ENCODE data around the gene UBAP1L.

The UBAP1L gene

GRCh38 chr15:65097651-65098263 lies 17.2 kb downstream of the UBAP1L start:
- DNase-seq (ENCODE audit: low spot score) (peak; percentile 37), ATAC-seq (ENCODE audit: low read depth) (no peak)
- Histone ChIP-seq H3K4me3 (ENCODE audit: severe bottlenecking) (no peak overlapping the region), H3K27me3 (ENCODE audit: insufficient read depth, poor library complexity, severe bottlenecking) (no peaks in the 10 kb centered on the region), H3K36me3 (ENCODE audit: low read depth) (peaks cover 22% of the 10 kb centered on the region), H3K9me3 (ENCODE audit: severe bottlenecking) (no peaks in the 10 kb centered on the region), H3K4me1 (ENCODE audit: insufficient read depth, poor library complexity, severe bottlenecking) (no peaks in the 10 kb centered on the region), H3K27ac (ENCODE audit: poor library complexity, severe bottlenecking) (no peak overlapping the region)
- TF ChIP-seq CTCF (IDR thresholded peaks at IDR 0.05; ENCODE audit: poor library complexity, severe bottlenecking), result no peak

GRCh38 chr15:65096481-65097385 lies 18.3 kb downstream of the UBAP1L start:
- no peak for TF ChIP-seq CTCF (IDR thresholded peaks at IDR 0.05; ENCODE audit: poor library complexity, severe bottlenecking)
- ATAC-seq (ENCODE audit: low read depth), result no peak
- Histone ChIP-seq H3K27ac (ENCODE audit: poor library complexity, severe bottlenecking) (no peak overlapping the region), H3K9me3 (ENCODE audit: severe bottlenecking) (no peaks in the 10 kb centered on the region), H3K36me3 (ENCODE audit: low read depth) (peaks cover 22% of the 10 kb centered on the region), H3K27me3 (ENCODE audit: insufficient read depth, poor library complexity, severe bottlenecking) (no peaks in the 10 kb centered on the region), H3K4me3 (ENCODE audit: severe bottlenecking) (no peak overlapping the region), H3K4me1 (ENCODE audit: insufficient read depth, poor library complexity, severe bottlenecking) (no peaks in the 10 kb centered on the region)
- peak; percentile 53 for DNase-seq (ENCODE audit: low spot score)

- TF ChIP-seq CTCF (IDR thresholded peaks at IDR 0.05; ENCODE audit: poor library complexity, severe bottlenecking), result no peak
- peak; percentile 32 for DNase-seq (ENCODE audit: low spot score)
- H3K4me1 ChIP-seq (ENCODE audit: insufficient read depth, poor library complexity, severe bottlenecking), result no peaks in the 10 kb centered on the region
- no peaks in the 10 kb centered on the region for H3K27me3 ChIP-seq (ENCODE audit: insufficient read depth, poor library complexity, severe bottlenecking)
- H3K36me3 ChIP-seq (ENCODE audit: low read depth), result peaks cover 16% of the 10 kb centered on the region
- H3K9me3 ChIP-seq (ENCODE audit: severe bottlenecking), result no peaks in the 10 kb centered on the region
- H3K4me3 ChIP-seq (ENCODE audit: severe bottlenecking), result no peak overlapping the region
- ATAC-seq (ENCODE audit: low read depth), result no peak
- H3K27ac ChIP-seq (ENCODE audit: poor library complexity, severe bottlenecking), result no peak overlapping the region
Observed at GRCh38 chr15:65095747-65096104, 19.3 kb downstream of the UBAP1L start.

GRCh38 chr15:65095011-65095746 lies 19.8 kb downstream of the UBAP1L start:
- DNase-seq (ENCODE audit: low spot score), result peak; percentile 62

More at GRCh38 chr15:65095011-65095746, 19.8 kb downstream of the UBAP1L start:
- H3K9me3 ChIP-seq (ENCODE audit: severe bottlenecking), result no peaks in the 10 kb centered on the region
- no peak overlapping the region for H3K4me3 ChIP-seq (ENCODE audit: severe bottlenecking)
- H3K27me3 ChIP-seq (ENCODE audit: insufficient read depth, poor library complexity, severe bottlenecking), result no peaks in the 10 kb centered on the region
- no peaks in the 10 kb centered on the region for H3K4me1 ChIP-seq (ENCODE audit: insufficient read depth, poor library complexity, severe bottlenecking)
- ATAC-seq (ENCODE audit: low read depth), result peak; percentile 6; the same call in 1 of the 3 replicates
- peaks cover 16% of the 10 kb centered on the region for H3K36me3 ChIP-seq (ENCODE audit: low read depth)
- TF ChIP-seq CTCF (IDR thresholded peaks at IDR 0.05; ENCODE audit: poor library complexity, severe bottlenecking), result no peak
- no peak overlapping the region for H3K27ac ChIP-seq (ENCODE audit: poor library complexity, severe bottlenecking)
